B cell (primary cell): ENCODE data around the gene PHACTR1. TPM values are rescaled to one million over a fixed set of nuclear protein-coding genes. Genes with fewer than 3 reads are reported as not detected.

Source experiments
- ATAC-seq: fragments of 200-7000 bp; cut with Tn5 transposase; one replicate; pipeline ENCODE4 v1.10.0; 2021; ENCODE audit warnings: low read depth, mild to moderate bottlenecking, moderate number of reproducible peaks, moderate library complexity
- CTCF ChIA-PET: fragments of 350-600 bp; sonication (Branson Sonifier 250); formaldehyde crosslinking; loops from one replicate; lab custom pipeline; 2021; ENCODE audit warnings: antibody characterized with exemption, inconsistent platforms; lab: Charles Lee
- POLR2A ChIA-PET: fragments of 350-600 bp; sonication (Branson Sonifier 250); formaldehyde crosslinking; loops from one replicate; lab custom pipeline; 2021; ENCODE audit warnings: antibody characterized with exemption; lab: Charles Lee
- DNase-seq: peaks from one replicate; pipeline ENCODE4 v3.0.0; 2013
- H2AFZ ChIP-seq: 2 replicates; pipeline ENCODE4 v1.6.1; 2012; ENCODE audit warnings: mild to moderate bottlenecking, low read depth, low read length; ENCODE audit not compliant: insufficient read depth, poor library complexity, severe bottlenecking
- H3K27ac ChIP-seq, 2 donors: 1 replicate in 1 of 2; 2 replicates in 1 of 2; pipeline ENCODE4 v1.5.1; 2012 to 2013; ENCODE audit warnings: low read length in 2 of 2, mild to moderate bottlenecking in 2 of 2, moderate library complexity in 1 of 2
- H3K27me3 ChIP-seq, 4 experiments: fragments of 200-600 bp in 1 of 4; sonication (generic) in 1 of 4; replicated peaks in 1 of 4; 1 replicate in 2 of 4; 2 replicates in 2 of 4; pipeline versions ENCODE4 v1.6.1 to v1.7.0; 2013 to 2016; ENCODE audit warnings: low read length in 3 of 4, mild to moderate bottlenecking in 2 of 4, mixed read lengths in 1 of 4, moderate library complexity in 1 of 4; ENCODE audit not compliant: insufficient read depth in 4 of 4, control insufficient read depth in 3 of 4; ENCODE audit errors: control extremely low read depth in 1 of 4
- H3K36me3 ChIP-seq, 2 experiments: replicated peaks in 1 of 2; 1 replicate in 1 of 2; 2 replicates in 1 of 2; pipeline versions ENCODE4 v1.6.1 to v1.7.1; 2013; ENCODE audit warnings: low read length in 1 of 2; ENCODE audit not compliant: insufficient read depth in 2 of 2, control insufficient read depth in 1 of 2; ENCODE audit errors: control extremely low read depth in 1 of 2, extremely low read depth in 1 of 2
- H3K4me1 ChIP-seq, 2 donors: fragments of 200-600 bp in 1 of 2; sonication (generic) in 1 of 2; 1 replicate in 1 of 2; 2 replicates in 1 of 2; pipeline versions ENCODE4 v1.5.1 to v1.6.1; 2013 to 2017; ENCODE audit warnings: low read length in 2 of 2; ENCODE audit not compliant: control insufficient read depth in 2 of 2, insufficient read depth in 2 of 2
- H3K4me2 ChIP-seq: replicated peaks from 2 replicates; pipeline ENCODE3; 2012; ENCODE audit warnings: mild to moderate bottlenecking, low read depth, low read length; ENCODE audit not compliant: poor library complexity, severe bottlenecking
- H3K4me3 ChIP-seq, 5 experiments: fragments of 200-600 bp in 1 of 5; sonication (generic) in 1 of 5; 1 replicate in 3 of 5; 2 replicates in 2 of 5; pipeline versions ENCODE4 v1.5.1 to v1.7.0; 2011 to 2016; ENCODE audit warnings: low read length in 4 of 5, mild to moderate bottlenecking in 4 of 5, low read depth in 2 of 5, control low read depth in 1 of 5, moderate library complexity in 1 of 5; ENCODE audit not compliant: insufficient read depth in 1 of 5; ENCODE audit errors: control extremely low read depth in 1 of 5, extremely low read depth in 1 of 5
- H3K79me2 ChIP-seq: fragments of 200-600 bp; sonication (generic); one replicate; pipeline ENCODE4 v1.6.0; 2016; ENCODE audit warnings: low read length; ENCODE audit not compliant: control insufficient read depth, insufficient read depth
- H3K9ac ChIP-seq: fragments of 200-600 bp; sonication (generic); 2 replicates; pipeline ENCODE4 v1.6.1; 2017; ENCODE audit warnings: mild to moderate bottlenecking, low read length, moderate library complexity
- H3K9me3 ChIP-seq, 3 donors: one replicate each; pipeline versions ENCODE4 v1.6.1 to v1.7.1; 2013; ENCODE audit warnings: low read length in 2 of 3; ENCODE audit not compliant: control insufficient read depth in 2 of 3, insufficient read depth in 1 of 3; ENCODE audit errors: control extremely low read depth in 1 of 3
- H4K20me1 ChIP-seq: 2 replicates; pipeline ENCODE4 v1.6.0; 2012; ENCODE audit warnings: mild to moderate bottlenecking, low read length; ENCODE audit not compliant: insufficient read depth, control insufficient read depth, poor library complexity, severe bottlenecking
- H3K27ac Mint-ChIP-seq: one replicate; pipeline ENCODE4 v1.8.0; 2021; ENCODE audit warnings: mixed read lengths
- H3K27me3 Mint-ChIP-seq: one replicate; pipeline ENCODE4 v1.8.0; 2021; ENCODE audit warnings: mixed read lengths
- H3K4me1 Mint-ChIP-seq: one replicate; pipeline ENCODE4 v1.8.0; 2021; ENCODE audit warnings: mixed read lengths
- H3K4me3 Mint-ChIP-seq: one replicate; pipeline ENCODE4 v1.8.0; 2021; ENCODE audit warnings: mixed read lengths
- H3K9me3 Mint-ChIP-seq: one replicate; pipeline ENCODE4 v1.8.0; 2022; ENCODE audit warnings: mixed read lengths; ENCODE audit not compliant: insufficient read depth
- EZH2 ChIP-seq: IDR thresholded peaks from 2 replicates; pipeline ENCODE4 v1.6.1; 2012; ENCODE audit warnings: borderline replicate concordance, low read depth, mild to moderate bottlenecking, moderate library complexity, low read length; ENCODE audit not compliant: insufficient read depth, poor library complexity, severe bottlenecking
- WGBS: methylation state at CpG from one replicate; pipeline ENCODE4 v1.1.5; 2013; ENCODE audit warnings: missing lambda C conversion rate; ENCODE audit not compliant: insufficient coverage; 5-methylcytosine and 5-hydroxymethylcytosine counted together
- intact Hi-C: fragments of 100-400 bp; cut with micrococcal nuclease; formaldehyde crosslinking; loops from one replicate; pipeline ENCODE4 v1.10.0; 2022
- polyA plus RNA-seq: library from polyadenylated mRNA; depleted of rRNA; stranded (reverse); fragments of >200 nt; gene quantifications from 2 replicates; pipeline ENCODE4 v1.2.3, GENCODE V29; 2012
- total RNA-seq, 2 donors: library from RNA; stranded (reverse); fragments of 120-200 nt in 1 of 2; gene quantifications; 1 replicate in 1 of 2; 2 replicates in 1 of 2; pipeline versions ENCODE4 v1.2.3 to v1.2.4, GENCODE V29; 2013 to 2022
- TF ChIP-seq, protein P1 (sequence below): fragments of 200-600 bp; IDR thresholded peaks from one replicate; pipeline ENCODE4 v1.8.0; 2022; ENCODE audit warnings: antibody characterized with exemption, mild to moderate bottlenecking

Gene PHACTR1
- total and polyA plus RNA-seq, 2 donors (not counting 1 experiment from before 2014, with no cell fraction given), result 30.2 to 129 TPM

DNA sequence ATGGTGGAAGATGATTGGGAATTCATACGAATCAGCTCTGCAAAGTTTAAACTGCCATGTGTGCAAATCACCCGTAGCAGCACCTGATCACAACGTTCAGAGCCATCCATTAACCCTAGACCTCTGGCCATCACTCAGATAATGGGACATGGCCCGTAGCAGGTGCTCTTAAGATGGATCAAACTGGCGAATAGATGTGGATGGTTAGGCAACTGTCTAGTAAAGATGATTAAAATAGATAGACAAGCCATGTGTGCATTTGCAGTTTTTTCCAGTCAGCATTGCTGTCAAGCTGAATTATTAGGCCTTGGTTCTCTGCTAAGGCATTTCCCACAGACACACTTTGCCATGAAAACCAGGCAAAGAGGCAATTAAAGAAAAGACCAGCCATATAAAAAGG is 40.6 kb upstream of the PHACTR1 start:
- Mint-ChIP-seq H3K27me3 (peaks cover 32% of the 10 kb centered on the region), H3K9me3 (peaks cover 2% of the 10 kb centered on the region), H3K4me1 (no peaks in the 10 kb centered on the region), H3K4me3 (no peak overlapping the region), H3K27ac (no peak overlapping the region)
- Histone ChIP-seq H3K36me3 (no peaks in the 10 kb centered on the region), H3K9me3 (no peaks in the 10 kb centered on the region), H3K4me1 (no peaks in the 10 kb centered on the region), H3K27me3 (no peaks in the 10 kb centered on the region), H3K4me2 (no peak overlapping the region), H3K4me3 (no peak overlapping the region), H3K79me2 (no peaks in the 10 kb centered on the region), H4K20me1 (no peaks in the 10 kb centered on the region), H2AFZ (no peak overlapping the region), H3K9ac (no peak overlapping the region), H3K27ac (no peak overlapping the region)
- ChIA-PET POLR2A (no interaction called here), CTCF (no interaction called here)
- DNase-seq (no peak), ATAC-seq (no peak)
- intact Hi-C loops, result no loop called here
- TF ChIP-seq, protein P1, sequence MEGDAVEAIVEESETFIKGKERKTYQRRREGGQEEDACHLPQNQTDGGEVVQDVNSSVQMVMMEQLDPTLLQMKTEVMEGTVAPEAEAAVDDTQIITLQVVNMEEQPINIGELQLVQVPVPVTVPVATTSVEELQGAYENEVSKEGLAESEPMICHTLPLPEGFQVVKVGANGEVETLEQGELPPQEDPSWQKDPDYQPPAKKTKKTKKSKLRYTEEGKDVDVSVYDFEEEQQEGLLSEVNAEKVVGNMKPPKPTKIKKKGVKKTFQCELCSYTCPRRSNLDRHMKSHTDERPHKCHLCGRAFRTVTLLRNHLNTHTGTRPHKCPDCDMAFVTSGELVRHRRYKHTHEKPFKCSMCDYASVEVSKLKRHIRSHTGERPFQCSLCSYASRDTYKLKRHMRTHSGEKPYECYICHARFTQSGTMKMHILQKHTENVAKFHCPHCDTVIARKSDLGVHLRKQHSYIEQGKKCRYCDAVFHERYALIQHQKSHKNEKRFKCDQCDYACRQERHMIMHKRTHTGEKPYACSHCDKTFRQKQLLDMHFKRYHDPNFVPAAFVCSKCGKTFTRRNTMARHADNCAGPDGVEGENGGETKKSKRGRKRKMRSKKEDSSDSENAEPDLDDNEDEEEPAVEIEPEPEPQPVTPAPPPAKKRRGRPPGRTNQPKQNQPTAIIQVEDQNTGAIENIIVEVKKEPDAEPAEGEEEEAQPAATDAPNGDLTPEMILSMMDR, result no peak
- no peak for TF ChIP-seq EZH2
- 85% methylated on average over 2 of the region's 5 CpGs for WGBS

- ChIA-PET CTCF (no interaction called here), POLR2A (no interaction called here)
- no peaks in the 10 kb centered on the region for H4K20me1 ChIP-seq
- Mint-ChIP-seq H3K9me3 (no peaks in the 10 kb centered on the region), H3K27me3 (peaks cover 33% of the 10 kb centered on the region), H3K27ac (no peak overlapping the region), H3K4me1 (no peaks in the 10 kb centered on the region), H3K4me3 (no peak overlapping the region)
- H3K27me3 ChIP-seq, result no peaks in the 10 kb centered on the region
- H2AFZ ChIP-seq, result no peak overlapping the region
- no peak overlapping the region for H3K27ac ChIP-seq
- DNase-seq (no peak), ATAC-seq (no peak)
- no peak overlapping the region for H3K9ac ChIP-seq
- H3K9me3 ChIP-seq, result no peaks in the 10 kb centered on the region
- no peaks in the 10 kb centered on the region for H3K79me2 ChIP-seq
- H3K36me3 ChIP-seq, result no peaks in the 10 kb centered on the region
- H3K4me1 ChIP-seq, result no peaks in the 10 kb centered on the region
- H3K4me3 ChIP-seq, result no peak overlapping the region
- TF ChIP-seq EZH2, result no peak
- intact Hi-C loops, result no loop called here
- no peak overlapping the region for H3K4me2 ChIP-seq
- 92% methylated on average over 1 of the region's 3 CpGs for WGBS
Observed at GRCh38 chr6:12679341-12679740, 37.2 kb upstream of the PHACTR1 start.
